ENCODE data around the gene SF3B5.

DNA sequence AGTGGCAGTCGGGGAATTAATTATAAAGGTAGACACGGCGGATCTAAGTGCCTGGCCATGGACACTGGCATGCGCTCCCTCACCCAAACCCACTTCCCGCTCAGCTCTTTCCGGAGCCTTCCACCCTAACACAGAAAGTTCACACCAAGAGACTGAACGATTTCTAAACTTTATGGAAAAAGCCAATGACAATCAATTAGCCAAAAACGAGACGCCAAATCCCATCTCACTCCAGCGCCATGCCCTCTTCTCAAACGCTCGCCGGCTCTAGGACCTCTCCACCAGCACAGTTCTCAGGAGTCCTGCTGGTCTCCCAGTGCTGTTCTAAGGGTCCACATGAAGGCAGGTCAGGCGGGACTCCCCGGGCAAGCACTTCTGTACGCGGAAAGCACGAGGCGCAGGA lies 641 bp downstream of the SF3B5 start:
- TF ChIP-seq, protein P1, sequence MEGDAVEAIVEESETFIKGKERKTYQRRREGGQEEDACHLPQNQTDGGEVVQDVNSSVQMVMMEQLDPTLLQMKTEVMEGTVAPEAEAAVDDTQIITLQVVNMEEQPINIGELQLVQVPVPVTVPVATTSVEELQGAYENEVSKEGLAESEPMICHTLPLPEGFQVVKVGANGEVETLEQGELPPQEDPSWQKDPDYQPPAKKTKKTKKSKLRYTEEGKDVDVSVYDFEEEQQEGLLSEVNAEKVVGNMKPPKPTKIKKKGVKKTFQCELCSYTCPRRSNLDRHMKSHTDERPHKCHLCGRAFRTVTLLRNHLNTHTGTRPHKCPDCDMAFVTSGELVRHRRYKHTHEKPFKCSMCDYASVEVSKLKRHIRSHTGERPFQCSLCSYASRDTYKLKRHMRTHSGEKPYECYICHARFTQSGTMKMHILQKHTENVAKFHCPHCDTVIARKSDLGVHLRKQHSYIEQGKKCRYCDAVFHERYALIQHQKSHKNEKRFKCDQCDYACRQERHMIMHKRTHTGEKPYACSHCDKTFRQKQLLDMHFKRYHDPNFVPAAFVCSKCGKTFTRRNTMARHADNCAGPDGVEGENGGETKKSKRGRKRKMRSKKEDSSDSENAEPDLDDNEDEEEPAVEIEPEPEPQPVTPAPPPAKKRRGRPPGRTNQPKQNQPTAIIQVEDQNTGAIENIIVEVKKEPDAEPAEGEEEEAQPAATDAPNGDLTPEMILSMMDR (IDR thresholded peaks at IDR 0.05; ENCODE audit: low read length) = no peak
- no peak for TF ChIP-seq EZH2 (IDR thresholded peaks at IDR 0.05; ENCODE audit: borderline replicate concordance, low read length)
